Calu3 (cell line): ENCODE measurements around the gene LAMB3. TPM values are rescaled to one million over a fixed set of nuclear protein-coding genes. Genes with fewer than 3 reads are reported as not detected.

ENCODE experiments used
- BruUV-seq: library from RNA; stranded (reverse); fragments of 400-500 nt; replicated peaks from 2 replicates; lab custom pipeline; 2021; lab: Mats Ljungman, UMichigan
- CTCF ChIA-PET: fragments of 300-600 bp; sonication (Branson Sonifier 250); formaldehyde crosslinking; loops from one replicate; lab custom pipeline; 2022; ENCODE audit warnings: antibody characterized with exemption; lab: Charles Lee
- DNase-seq: peaks from one replicate; pipeline ENCODE4 v3.0.0; 2022
- H3K27ac Mint-ChIP-seq: one replicate; pipeline ENCODE4 v1.8.0; 2022; ENCODE audit warnings: mixed read lengths; ENCODE audit not compliant: unreplicated experiment
- H3K27me3 Mint-ChIP-seq: one replicate; pipeline ENCODE4 v1.8.0; 2022; ENCODE audit warnings: mixed read lengths; ENCODE audit not compliant: unreplicated experiment
- H3K36me3 Mint-ChIP-seq: one replicate; pipeline ENCODE4 v1.8.0; 2022; ENCODE audit warnings: mild to moderate bottlenecking, moderate library complexity, mixed read lengths; ENCODE audit not compliant: insufficient read depth, unreplicated experiment
- H3K4me1 Mint-ChIP-seq: one replicate; pipeline ENCODE4 v1.8.0; 2022; ENCODE audit warnings: mild to moderate bottlenecking, low read depth, mixed read lengths; ENCODE audit not compliant: unreplicated experiment
- H3K4me3 Mint-ChIP-seq: one replicate; pipeline ENCODE4 v1.8.0; 2022; ENCODE audit warnings: mild to moderate bottlenecking, low read depth, moderate library complexity, mixed read lengths; ENCODE audit not compliant: unreplicated experiment
- H3K9me3 Mint-ChIP-seq: one replicate; pipeline ENCODE4 v1.8.0; 2022; ENCODE audit warnings: low read depth, mixed read lengths; ENCODE audit not compliant: unreplicated experiment
- CTCF ChIP-seq: fragments of 200-600 bp; IDR thresholded peaks from one replicate; pipeline ENCODE4 v1.8.0; 2022; ENCODE audit warnings: antibody characterized with exemption; ENCODE audit not compliant: unreplicated experiment
- intact Hi-C: fragments of 100-400 bp; cut with micrococcal nuclease; formaldehyde crosslinking; loops from one replicate; pipeline ENCODE4 v1.10.0; 2022; ENCODE audit not compliant: unreplicated experiment
- total RNA-seq: library from RNA; stranded (reverse); gene quantifications from 2 replicates; pipeline ENCODE4 v1.2.3, GENCODE V29; 2022

LAMB3 gene
- total RNA-seq, 1 experiment from 2014 or later = 331 TPM

GRCh38 chr1:209662879-209663327 lies 10.7 kb upstream of the LAMB3 start:
- peaks cover 16% of the 10 kb centered on the region for H3K4me1 Mint-ChIP-seq
- H3K9me3 Mint-ChIP-seq = no peaks in the 10 kb centered on the region
- CTCF ChIA-PET = no interaction called here
- TF ChIP-seq CTCF = no peak
- H3K36me3 Mint-ChIP-seq = no peaks in the 10 kb centered on the region
- H3K4me3 Mint-ChIP-seq = no peak overlapping the region
- intact Hi-C loops = no loop called here
- H3K27ac Mint-ChIP-seq = no peak overlapping the region
- H3K27me3 Mint-ChIP-seq = no peaks in the 10 kb centered on the region
- BruUV-seq = no TSS peak
- no peak for DNase-seq

- no TSS peak for BruUV-seq
- DNase-seq = no peak
- H3K9me3 Mint-ChIP-seq = no peaks in the 10 kb centered on the region
- H3K36me3 Mint-ChIP-seq = no peaks in the 10 kb centered on the region
- peaks cover 16% of the 10 kb centered on the region for H3K4me1 Mint-ChIP-seq
- H3K27me3 Mint-ChIP-seq = no peaks in the 10 kb centered on the region
- H3K27ac Mint-ChIP-seq = no peak overlapping the region
- no peak for TF ChIP-seq CTCF
- no peak overlapping the region for H3K4me3 Mint-ChIP-seq
- CTCF ChIA-PET = no interaction called here
- intact Hi-C loops = no loop called here
These were observed 8.8 kb upstream of the LAMB3 start for GRCh38 chr1:209661071-209661470.

GRCh38 chr1:209659909-209660308 lies 7.7 kb upstream of the LAMB3 start:
- CTCF ChIA-PET = no interaction called here
- BruUV-seq = no TSS peak
- H3K9me3 Mint-ChIP-seq = no peaks in the 10 kb centered on the region
- peaks cover 27% of the 10 kb centered on the region for H3K4me1 Mint-ChIP-seq
- H3K36me3 Mint-ChIP-seq = no peaks in the 10 kb centered on the region
- no peak overlapping the region for H3K27ac Mint-ChIP-seq
- no peak for TF ChIP-seq CTCF
- H3K4me3 Mint-ChIP-seq = no peak overlapping the region
- no peak for DNase-seq
- intact Hi-C loops = loop anchor here (10.0 kb wide), 2 partner anchors 165 to 1725 kb away; partner anchors contain the start of gene UTP25
- no peaks in the 10 kb centered on the region for H3K27me3 Mint-ChIP-seq

GRCh38 chr1:209657918-209658317 lies 5.7 kb upstream of the LAMB3 start:
- CTCF ChIA-PET = no interaction called here
- Mint-ChIP-seq H3K4me3 (no peak overlapping the region), H3K27me3 (no peaks in the 10 kb centered on the region), H3K27ac (peak overlapping the region; percentile 4), H3K4me1 (peaks cover 41% of the 10 kb centered on the region), H3K36me3 (peaks cover 17% of the 10 kb centered on the region), H3K9me3 (no peaks in the 10 kb centered on the region)
- intact Hi-C loops = loop anchor here (10.0 kb wide), 2 partner anchors 167 to 1727 kb away; partner anchors contain the start of gene UTP25
- no TSS peak for BruUV-seq
- no peak for DNase-seq
- TF ChIP-seq CTCF = no peak
